Ramos (cell line): ENCODE results near the gene UBALD1.

Source experiments
- in situ Hi-C: fragments of 300-500 bp; cut with MboI; formaldehyde crosslinking; loops from one replicate; pipeline ENCODE4 v1.14.3; 2022; ENCODE audit warnings: low sequenced_read_pairs; ENCODE audit not compliant: unreplicated experiment

The UBALD1 gene

DNA sequence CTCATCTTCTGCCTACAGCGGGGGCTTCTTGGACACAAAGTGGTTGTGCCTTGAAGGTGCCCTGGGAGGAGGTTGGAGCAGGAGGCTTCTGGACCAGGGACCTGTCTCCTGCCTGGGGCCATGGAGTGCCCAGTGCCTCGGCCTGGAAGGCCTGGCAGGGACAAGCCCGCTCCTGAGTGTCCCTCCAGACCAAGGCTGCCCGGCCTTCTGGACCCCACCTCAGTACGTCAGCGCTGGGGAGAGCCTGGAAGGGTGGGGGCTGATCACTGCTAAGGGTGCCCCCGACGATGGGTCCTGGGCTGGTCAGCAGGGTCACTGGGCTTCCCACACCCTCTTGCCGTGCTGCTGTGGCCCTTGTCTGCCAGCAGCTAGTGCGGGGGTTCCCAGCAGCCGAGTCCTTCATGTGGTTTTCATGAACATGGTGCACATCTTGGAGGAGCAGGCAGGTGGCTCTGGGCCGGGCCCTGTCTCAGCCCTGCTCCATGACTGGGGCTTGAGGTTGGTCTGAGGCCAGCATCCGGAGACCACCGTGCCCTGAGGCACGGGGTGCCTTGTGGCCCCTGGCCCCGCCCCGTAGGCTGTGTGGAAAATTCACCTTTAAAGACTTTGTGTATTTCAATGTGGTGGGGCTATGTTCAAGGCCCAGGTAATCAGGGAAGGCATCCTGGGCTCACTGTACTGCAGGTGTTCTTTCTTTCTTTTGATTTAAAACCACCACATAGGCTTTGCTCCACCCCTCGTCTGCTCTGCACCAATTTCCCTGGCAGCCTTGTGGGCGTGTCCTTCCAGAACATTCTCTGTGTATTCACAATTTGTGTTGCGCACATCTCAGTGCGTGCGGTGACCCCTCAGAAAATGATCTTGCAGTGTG lies 32.3 kb upstream of the UBALD1 start:
- in situ Hi-C loops: no loop called here

DNA sequence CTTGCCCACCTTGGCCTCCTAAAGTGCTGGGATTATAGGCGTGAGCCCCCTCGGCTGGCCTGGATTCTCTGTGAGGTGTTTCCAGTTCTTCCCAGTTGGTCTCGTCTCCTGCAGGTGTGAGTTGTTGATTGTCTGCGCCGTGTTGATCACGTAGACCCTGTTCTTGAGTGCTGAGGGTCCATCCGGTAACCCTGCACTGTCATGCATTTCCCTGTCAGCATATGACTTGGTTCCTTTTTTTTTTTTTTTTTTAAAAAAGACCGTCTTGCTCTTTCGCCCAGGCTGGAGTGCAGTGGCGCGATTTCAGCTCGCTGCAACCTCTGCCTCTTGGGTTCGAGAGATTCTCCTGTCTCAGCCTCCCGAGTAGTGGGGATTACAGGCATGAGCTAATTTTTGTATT lies 27.2 kb upstream of the UBALD1 start:
- in situ Hi-C loops: no loop called here

DNA sequence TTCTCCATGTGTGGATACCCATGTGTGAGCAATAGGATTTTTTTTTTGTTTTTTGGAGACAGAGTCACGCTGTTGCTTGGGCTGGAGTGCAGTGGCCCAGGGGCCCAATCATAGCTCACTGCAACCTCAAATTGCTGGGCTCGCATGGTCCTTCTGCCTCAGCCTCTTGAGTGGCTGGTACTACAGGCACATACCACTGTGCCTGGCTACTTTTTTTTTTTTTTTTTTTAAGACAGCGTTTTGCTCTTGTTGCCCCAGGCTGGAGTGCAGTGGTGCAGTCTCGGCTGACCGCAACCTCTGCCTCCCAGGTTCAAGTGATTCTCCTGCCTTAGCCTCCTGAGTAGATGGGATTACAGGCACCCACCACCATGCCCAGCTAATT lies 26.6 kb upstream of the UBALD1 start:
- in situ Hi-C loops: no loop called here

- in situ Hi-C loops: no loop called here
These were observed 26.1 kb upstream of the UBALD1 start for GRCh38 chr16:4640572-4641305.

DNA sequence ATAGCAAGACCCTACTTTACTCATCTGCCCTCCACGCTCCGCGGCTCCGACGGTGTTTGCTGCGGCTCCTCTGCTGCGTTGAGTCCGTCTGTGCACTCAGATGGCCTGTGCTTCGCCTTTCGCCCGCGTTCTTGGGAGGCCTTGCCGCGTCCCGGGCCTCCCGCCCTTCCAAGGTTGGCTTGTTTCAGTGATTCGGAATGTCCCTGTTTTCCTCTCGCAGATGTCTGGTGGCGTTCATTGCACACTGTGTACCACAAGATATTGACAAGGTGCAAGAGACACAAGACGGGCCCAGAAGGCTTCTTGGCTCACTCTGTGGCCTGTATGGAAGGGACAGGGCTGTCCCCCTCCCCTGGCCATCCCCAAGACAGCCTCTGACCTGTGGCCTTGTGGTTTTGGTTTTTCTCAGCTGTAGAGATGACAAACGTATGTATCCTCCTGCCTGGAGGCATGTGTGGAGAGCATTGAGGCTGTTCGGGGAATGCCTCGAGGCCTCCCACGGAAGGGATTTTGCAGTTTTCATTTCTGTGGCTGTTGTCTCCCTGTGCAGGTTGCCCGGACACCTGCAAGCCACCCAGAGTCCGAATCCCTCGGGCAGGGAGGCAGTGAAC lies 25.3 kb upstream of the UBALD1 start:
- in situ Hi-C loops: no loop called here

DNA sequence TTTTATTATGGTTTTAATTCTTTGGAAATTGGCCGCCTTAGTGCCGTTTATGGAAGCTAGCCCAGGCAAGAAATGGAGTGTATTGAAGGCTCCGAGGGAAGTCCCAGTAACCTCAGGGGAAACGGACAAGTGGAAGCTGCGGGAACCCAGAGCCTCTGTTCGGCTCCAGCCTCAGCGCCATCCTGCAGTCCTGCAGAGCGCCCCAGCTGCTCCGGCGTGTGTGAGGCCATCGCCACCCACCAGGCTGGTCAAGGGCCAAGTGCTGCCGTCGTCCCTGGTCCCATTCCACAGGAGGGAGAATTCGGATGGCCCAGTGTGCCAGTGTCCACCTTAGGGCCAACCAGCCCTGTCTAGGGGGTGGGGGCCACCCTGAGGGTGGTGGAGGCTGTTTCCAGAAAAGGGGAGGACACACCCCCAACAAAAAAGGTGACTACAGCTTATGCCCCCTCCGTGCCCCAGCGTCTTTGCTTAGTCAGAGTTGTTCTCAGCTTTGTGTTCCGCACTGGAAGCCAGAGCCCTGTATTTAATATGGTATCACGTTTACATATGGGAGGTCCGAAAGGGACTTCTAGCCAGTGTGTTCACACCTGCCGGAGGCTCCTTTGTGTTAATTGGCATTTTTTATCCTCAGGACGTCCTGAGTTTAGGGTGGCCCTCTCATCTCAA lies 22.9 kb upstream of the UBALD1 start:
- in situ Hi-C loops: no loop called here

DNA sequence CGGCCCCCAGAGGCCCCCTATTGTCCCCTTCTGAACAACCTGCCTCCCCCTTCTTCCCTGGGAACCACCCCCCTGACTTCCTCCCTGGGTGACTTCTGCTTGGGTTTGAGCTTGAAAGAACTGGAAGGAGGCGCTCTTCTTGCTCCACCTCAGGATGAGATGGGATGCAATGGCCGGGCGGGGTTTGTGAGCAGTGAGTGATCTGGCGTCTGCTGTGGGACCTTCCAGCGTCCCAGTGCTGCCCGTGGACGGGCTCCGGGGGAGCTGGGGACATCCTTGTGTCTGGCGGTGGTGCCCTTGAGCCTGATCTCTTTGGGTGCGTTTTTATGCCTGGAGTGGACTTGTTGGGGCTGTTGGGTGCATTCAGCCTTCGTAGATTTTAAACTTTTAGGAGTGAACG lies 21.5 kb upstream of the UBALD1 start:
- in situ Hi-C loops: no loop called here

DNA sequence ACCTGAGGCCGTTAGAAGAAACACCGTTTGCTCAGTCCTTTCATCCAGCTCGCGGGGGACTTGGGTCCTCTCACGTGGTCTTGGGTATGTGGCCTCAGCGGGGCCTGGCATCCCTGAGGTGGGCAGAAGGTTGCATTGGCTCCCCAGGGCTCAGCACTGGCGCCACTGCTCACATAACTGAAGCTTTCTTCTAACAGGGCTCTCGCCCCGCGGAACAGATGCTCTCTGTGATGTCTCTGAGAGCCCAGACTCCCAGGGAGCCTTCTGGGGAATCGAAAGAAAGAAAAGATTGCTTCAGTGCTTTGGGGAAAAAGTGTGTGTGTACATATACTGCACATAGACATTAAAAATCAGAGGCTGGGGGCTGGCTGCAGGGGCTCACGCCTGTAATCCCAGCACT lies 20.1 kb upstream of the UBALD1 start:
- in situ Hi-C loops: no loop called here

- in situ Hi-C loops: no loop called here
These were observed 19.4 kb upstream of the UBALD1 start for GRCh38 chr16:4633910-4634635.

DNA sequence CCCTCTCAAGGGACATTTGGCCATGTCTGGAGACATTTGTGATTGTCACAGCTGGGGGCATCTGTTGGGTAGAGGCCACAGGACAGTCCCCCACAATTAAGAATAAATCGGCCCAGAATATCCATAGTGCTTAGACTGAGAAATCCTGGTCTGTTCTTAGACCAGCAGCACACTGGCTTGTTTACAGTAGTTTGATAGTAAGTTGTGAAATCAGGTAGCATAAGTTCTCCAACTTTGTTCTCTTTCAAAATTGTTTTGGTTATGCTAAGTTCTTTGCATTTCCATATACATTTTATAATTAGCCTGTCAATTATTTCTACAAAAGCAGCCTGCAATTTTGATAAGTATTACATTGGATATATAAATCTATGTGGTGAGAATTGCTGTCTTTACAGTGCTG lies 16.8 kb upstream of the UBALD1 start:
- in situ Hi-C loops: no loop called here

GRCh38 chr16:4628283-4628682 lies 13.6 kb upstream of the UBALD1 start:
- in situ Hi-C loops: no loop called here

DNA sequence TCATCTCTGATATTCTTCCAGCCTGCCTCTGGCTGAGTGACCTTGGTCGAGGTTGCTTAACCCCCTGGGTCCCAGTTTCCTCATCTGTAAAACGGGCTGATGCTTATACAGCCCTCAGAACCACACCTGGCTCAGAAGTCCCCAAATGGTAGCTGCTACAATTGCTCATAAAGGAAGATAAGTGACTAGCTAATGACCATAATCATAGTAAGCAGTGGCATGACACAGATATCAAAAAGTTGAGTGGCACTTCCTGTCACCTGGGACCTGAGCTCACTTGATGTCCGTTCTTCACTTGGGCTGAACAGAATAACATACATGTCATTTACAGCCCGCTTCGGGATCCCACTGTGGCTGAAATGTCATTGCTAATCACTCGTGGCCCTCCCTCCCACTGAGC lies 11.7 kb upstream of the UBALD1 start:
- in situ Hi-C loops: no loop called here

DNA sequence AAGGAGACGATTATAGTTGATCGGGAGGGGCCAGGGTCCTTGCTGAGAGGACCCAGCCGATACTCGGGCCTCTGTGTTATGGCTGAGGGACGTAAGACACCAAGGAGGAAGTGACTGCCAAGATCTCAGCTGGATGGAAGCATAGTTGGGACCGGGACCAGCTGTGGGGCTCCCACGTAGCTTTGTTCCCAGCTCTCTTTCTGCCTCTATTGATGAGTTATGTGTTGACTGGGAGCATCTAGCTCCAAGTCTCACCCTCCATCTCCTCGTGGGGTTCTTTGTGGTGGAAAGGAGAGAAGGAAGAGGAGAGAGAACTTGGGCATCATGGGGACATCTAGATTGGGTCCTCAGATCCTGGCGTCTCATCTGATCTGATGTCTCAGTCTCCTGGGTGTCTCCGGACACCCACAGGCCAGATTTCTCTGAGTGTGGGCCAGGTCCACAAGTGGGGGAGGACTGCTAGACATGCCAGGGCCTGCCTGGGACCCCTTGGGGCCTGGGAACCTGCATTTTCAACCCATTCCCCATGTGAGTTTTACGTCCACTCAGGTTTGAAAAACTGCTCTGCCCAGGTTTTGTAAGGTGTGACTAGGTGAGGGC lies 11.0 kb upstream of the UBALD1 start:
- in situ Hi-C loops: no loop called here

DNA sequence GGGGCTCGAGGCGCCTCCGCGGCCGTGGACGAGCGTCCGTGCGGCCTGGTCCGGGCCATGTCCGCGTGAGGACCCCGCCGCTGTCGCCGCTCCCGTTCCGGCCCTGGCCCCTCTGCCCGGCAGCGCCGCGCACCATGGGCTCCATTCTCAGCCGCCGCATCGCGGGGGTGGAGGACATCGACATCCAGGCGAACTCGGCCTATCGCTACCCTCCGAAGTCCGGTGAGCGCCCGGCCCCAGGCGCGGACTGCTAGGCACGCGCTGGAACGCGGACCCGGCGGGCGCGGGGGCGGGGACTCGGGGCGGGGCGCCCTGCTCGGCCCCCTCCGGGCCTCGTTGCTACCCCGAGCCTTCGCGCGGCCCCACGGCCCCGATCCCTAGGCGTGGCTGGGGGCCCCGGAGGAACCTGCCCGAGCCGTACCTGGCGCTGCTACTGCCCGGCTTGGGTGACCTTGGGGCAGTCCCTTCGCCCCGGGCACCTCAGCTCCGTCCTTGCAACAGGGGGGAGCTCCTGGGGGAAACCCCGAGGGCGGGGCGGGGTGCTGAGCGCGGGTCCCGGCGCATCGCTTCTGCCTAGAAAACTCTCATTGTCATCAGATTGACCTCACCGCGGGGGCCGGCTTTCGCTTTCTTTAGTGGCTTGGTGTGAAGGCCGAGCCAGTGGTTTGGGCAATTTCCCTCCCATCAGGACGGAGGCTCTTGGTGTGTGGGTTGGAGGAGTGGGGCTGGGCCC lies 10.3 kb upstream of the UBALD1 start:
- in situ Hi-C loops: no loop called here

DNA sequence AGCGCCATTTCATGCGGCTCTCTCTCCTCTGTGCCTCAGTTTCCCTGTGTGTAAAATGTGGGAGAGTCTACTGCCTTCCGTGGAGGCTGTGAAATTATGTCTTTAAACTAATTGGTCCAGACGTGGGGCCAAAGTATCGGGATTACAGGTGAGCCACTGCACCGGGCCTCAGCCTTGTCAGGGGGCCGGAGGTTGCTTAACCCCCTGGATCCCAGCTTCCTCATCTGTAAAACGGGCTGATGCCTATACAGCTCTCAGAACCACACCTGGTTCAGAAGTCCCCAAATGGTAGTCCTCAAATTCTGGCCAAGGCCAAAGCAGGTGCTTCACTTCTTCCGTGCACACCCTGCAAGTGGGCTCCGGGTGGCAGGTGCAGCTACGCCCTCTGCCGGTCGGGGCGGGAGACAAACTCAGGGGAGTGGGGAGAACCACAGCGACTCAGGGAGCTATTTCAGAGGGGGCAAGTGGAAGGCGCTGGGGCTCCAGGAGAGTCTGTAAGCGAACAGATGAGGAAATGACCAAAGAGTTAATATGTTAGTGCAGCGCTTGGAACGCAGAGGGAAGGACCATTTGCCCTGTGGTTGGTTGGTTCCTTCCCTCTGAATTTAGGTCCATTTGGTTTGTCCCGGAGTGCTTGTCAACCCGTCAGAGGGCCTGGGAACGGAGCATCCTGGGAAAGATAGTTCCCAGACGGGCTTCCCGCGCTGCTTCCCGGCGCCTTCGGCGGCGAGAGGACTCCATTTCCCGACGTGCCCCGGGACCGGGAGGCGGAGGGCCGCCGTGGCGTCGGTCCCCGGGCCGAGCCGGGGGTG lies 9.5 kb upstream of the UBALD1 start, which contains the start of gene MGRN1:
Gene MGRN1, plus strand, starts transcription at position 812 of the 812 bp plus-strand sequence. CDS start 135 bp downstream, outside the sequence.
- in situ Hi-C loops: no loop called here

GRCh38 chr16:4623593-4623992 lies 8.9 kb upstream of the UBALD1 start:
- in situ Hi-C loops: no loop called here

- in situ Hi-C loops: no loop called here
These were observed 4.1 kb upstream of the UBALD1 start for GRCh38 chr16:4618645-4619418.
